Activated naive CD4-positive, alpha-beta T cell treated with Interleukin-2 at 50 U/mL for 16 hours (primary cell): Measurements from ENCODE around the gene ARHGEF37.
"Not testable (repeated sequence)": the region's sequence is repeated elsewhere in the genome, so short reads cannot be mapped to it uniquely, and the experiment has no call there.

Experiments used
- DNase-seq: peaks from one replicate; pipeline ENCODE4 v3.0.0-alpha.2; 2020

Gene ARHGEF37

DNA sequence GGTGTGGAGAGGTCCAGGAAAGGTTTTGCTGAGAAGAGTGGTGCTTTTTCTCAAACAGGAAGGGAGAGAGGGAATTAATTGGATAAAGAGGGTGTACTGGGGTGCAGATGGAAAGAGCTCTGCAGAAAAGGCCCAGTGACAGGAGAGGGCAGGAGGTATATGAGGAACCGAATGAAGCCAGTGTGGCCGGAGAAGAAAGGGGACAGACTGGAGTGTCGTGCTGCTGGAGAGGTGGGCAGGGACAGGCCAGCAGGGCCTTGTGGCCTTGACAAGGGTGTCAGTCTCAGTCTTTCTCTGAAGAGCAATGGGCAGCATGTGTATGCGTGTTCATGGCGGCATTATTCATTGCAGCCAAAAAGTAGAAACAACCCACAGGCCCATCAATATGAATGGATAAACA, 48.1 kb downstream of the ARHGEF37 start:
- no peak for DNase-seq

DNA sequence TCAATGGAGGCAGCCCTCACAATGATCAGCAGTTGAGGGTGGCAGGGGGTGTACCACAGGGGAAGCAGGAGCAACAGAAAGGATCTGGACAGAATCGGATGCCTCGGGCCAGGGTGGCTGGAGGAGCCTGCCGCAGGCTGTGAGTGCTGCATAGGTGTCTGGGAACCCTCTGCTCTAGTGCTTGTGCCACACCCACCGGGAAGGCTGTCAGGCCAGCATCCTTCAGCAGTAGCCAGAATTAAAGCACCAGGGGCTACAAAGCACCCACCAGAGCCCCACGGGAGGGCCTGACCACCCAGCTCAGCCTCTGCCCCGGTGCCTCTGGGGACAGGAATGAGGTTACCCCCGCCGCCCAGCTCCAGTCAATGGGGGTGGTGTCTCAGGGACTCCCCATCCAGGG, 49.0 kb downstream of the ARHGEF37 start:
- no peak for DNase-seq

DNA sequence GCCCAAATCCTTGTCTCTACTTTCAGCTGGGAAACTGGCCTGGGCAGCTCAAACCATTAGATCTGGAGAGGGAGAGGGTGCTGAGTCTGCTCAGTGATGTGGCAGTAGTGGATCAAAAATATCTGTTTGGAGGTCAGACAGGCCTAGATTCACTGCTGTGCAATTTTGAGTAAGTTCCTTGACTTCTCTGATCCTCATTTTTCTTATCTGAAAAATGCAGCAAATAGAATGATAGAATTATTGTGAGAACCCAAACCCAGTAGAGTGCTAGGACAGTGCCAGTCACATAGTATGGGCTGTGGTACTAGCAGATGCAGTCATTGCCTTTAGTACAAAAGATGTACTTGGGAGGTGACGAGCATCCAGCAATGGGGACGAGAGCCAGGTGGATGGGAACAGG, 50.2 kb downstream of the ARHGEF37 start:
- no peak for DNase-seq

DNA sequence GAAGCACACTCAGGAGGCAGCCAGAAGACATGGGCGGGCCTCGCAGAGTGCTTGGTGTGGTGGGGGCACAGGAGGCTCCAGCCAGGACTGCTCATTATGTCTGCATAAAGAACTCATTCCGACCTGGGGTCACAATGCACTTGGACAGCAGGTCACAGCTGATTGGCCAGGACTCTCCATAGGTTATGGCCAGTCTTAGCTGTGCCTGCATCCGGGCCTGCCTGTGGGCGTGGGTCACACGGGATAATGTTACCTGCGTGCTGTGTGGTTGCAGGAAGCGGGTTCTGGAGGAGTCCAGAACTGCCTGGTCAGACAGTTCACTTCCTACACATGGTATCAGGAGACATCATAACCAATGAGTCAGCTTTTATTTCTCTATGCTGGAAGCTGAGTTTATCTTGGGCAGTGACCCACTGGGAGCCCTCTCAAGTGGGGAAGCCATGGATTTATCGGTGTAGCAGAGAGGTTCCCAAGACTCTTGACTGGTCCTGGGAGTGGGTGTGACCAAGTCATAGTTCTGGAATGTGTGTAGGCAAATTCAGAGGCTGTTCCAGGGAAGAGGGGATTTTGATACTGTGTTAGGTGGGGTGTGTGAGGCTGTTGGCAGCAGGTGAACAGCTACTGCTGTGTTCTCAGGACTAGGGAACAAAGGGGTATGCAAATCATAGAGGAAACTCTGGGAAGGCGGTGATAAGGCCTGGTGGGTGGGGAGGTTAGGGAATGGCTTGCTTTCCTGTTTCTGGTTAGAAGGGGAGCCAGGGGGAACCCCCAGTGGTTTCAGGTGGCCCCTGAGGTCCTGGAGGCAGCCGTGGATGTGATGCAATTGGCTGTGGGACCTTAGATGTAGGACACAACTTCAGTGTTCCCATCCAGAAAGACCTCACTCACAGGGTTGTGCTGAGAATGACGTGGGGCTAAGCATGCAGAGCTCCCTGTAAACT, 51.3 kb downstream of the ARHGEF37 start:
- no peak for DNase-seq

DNA sequence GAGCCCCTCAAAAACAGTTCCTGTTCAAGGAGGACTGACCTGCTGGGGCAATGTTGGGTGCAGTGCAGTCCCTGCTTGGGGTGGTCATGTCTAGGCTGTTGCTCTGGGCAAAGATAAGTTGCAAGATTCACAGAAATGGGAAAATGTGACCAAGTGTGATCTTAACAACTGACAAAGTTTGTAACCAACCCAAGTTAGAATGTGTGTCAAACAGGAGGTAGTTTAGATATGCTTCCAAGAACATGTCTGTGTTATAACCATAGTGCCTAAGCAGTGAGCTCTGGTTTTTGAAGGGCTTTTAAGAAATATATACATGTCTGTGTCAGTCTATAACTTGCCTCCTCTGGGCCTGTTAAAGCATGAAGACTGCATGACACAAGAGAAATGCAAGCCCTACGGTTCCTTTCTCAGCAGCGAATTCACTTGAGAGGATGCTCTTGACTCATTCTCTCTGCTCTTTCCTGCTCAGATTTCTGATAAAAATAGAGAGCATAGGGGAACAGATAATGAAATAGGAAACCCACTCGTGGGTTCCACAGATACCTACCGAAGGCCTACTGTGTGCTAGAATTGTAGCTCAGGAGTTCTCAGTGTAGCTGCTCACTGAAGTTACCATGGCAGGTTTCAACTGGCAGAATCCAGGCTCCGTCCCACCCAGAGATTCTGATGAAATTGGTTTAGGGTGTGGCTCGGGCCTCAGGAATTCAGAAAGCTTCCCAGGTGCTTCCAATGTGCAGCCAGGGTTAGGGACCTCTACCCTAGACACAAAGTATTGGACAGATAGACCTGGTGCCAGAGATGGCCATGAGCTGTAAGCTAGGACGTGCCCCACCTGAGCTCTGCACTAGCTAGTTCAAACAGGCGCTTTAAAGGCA, 52.4 kb downstream of the ARHGEF37 start:
- no peak for DNase-seq

DNA sequence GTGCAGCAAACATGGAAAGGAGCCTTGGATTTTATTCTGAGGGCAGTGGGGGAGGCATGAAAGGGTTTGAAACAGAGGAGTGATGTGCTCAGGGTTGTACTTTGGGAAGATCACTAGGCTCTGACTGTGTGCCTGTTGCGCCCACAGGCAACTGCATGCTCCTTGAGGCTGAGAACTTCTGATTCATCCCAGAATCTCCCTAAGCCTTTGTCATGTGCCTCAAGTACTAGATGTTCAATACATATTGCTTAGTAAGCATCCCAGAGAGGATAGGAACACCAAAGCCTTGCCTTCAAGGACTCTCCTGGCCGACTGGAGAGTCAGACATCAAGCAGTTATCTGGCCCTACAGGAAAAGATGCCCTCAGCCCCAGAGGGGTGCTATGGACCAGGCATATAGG, 54.1 kb downstream of the ARHGEF37 start:
- DNase-seq, result no peak

DNA sequence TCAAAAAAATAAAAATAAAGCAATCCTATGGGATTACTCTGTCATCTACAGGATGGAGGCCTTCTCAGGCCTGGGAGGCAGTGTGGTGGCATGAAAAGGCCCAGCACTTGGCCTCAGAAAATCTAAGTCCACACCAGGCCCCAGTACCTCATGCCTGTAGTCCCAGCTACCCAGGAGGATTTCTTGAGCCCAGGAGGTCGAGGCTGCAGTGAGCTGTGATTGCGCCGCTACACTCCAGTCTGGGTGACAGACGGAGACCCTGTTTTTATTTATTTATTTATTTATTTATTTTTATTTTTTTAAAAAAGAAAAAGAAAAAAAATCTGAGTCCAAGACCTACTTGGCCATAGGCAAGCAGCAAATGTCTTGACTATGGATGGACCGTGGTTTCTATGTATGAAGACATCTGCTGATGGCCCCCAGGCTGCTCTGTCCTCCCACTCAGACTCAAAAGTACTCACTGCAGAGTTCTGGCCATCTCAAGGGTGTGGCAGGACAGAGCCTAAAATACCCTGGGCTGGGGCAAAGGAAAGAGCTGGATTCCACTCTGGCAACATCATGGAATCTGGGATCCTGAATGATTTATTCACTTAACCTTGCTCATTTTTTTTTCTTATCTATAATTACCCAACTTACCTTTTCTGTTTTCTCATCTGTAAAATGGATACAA, 55.0 kb downstream of the ARHGEF37 start:
- DNase-seq, result no peak

DNA sequence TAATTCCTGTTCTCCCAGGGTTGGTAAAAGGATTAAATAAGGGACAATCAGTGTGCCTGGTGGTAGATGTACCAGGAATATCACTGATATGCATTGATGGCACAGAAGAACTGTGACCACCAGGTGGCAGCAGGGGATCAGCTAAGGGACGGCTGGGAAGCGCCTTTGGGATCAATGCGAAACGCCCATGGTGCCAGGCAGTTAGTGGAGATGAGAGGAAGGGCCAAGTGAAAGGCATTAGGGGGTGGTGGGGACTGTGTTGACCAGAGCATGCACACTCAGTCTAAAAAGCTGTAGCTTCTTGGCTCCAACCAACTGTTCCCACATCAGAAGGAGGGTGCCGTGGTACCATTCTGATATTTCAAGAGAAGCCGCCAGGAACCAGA, 55.6 kb downstream of the ARHGEF37 start:
- no peak for DNase-seq

DNA sequence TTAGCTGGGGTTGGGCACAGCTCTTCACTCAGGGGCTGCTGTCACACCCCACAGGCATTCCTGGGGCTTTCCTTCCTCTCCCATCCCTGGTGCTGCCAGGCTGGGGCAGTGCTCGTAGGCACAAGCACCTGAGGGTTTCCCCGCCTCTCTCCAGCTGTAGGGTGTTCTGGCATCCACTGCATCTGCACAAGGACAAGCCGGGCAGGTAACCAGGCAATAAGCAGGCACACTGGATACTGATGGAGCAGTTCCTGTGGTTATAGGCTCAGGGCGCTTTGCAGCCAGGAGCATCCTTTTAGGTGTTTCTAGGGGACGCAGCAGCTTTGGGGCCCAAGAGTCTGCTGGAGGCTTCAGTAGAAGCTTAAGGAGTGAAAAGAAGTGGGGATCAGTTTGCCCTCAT, 56.8 kb downstream of the ARHGEF37 start:
- no peak for DNase-seq

DNA sequence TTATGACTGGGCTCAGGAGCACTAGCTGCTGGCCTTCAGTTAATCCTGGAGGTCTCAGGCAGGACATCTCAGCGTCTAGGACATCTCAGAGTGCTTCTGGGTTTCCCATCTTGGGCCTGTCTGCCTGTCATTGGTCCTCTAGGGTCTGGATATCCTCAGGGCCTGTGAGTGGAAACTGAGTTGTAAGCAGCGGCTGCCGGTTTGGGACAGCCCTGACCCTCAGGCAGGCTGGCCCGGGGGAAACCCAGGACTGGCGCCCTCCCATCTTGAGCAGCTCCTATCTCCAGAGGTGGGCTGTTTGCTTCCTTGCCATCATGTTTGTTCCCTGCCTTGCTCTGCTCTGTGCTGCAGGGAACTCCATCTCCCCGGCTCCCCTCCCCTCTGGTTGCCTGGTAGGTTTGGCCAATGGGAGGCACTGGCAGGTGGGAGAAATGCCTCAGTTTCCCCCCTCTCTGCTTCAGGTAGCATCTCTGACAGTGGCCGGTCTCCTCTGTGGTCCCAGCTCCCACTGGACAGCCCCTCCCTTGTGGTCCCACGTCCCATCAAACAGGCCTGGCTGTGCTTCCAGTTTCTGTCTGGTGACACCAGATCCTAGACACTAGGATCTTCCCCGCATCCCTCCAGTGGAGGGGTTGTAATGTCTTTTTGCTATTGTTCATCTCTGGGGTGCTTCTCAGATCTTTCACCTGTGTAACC, 57.4 kb downstream of the ARHGEF37 start:
- no peak for DNase-seq

DNA sequence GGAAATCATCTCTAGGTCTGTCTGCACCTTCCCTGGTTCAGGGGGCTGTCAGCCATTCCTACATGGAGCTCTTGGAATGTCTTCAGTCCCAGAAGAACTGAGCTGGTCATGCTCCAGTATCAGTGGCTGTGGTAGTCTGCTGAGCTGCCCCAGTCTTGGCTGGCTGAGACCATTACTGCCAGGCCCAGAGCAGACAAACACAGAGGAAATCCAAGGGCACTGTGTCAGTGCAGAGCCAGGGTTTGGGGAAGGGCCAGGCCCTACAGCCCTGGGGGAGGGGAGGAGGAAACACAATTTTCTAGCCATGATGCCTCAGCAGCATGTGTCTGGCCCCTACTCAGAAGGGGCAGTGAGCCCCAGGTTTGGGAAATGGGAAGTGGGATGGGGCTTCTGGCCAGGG, 58.4 kb downstream of the ARHGEF37 start:
- DNase-seq, result no peak

DNA sequence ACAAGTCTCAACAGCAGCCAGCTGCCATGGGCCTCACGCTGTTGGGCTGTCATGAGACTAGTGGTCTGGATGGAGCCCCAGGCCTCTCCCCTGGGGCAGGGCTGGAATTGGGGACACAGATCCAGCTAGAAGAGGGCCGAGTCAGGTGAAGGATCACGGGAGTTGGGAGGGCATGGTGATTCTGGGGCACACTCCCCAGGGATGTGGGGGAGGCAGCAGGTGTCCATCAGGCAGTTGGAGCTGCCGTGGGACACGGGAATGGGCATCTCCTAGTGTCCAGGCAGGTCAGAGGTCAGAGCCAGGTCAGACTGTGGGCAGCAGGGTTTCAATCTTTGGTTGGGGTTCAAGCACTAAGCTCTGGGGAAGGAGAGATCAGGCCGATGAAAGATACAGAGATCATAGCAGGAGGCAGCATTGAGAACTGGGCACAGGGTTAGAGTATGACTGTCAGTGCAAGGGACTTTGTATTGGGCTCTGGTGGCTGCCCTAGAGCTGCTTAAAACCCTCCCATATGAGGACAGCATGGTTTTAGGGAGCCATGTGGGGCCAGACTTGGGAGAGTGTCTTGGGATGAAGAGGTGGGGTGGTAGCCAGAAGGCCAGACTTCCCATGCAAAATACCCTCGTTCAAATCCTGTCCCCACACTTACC, 59.2 kb downstream of the ARHGEF37 start:
- no peak for DNase-seq

DNA sequence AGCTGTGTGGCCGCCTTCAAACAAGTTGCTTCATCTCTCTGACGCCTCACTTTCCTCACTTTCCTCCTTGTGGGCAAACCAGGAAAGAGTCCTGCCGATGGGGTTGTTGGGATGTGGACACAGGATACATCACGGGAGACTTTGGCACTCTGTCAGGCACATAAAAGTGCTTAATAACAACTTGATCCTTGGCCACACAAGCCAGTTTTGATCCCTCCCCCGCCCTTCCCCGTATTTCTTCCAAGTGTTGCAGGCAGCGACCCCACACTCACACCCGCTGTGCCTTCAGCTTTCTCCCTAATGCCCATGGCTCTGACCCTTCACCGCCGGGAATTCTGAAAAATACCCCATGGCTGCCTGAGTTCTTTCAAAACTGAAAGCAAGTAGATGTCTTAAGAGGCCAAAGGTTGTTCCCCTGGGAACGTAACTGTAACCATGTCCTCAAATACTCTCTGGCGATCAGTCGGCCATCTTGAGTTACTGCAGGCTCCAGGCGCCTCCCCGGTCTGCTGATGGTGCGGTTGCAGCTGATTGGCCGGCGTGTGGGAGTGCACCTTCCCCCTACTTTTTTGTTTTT, 59.8 kb downstream of the ARHGEF37 start:
- DNase-seq, result no peak

DNA sequence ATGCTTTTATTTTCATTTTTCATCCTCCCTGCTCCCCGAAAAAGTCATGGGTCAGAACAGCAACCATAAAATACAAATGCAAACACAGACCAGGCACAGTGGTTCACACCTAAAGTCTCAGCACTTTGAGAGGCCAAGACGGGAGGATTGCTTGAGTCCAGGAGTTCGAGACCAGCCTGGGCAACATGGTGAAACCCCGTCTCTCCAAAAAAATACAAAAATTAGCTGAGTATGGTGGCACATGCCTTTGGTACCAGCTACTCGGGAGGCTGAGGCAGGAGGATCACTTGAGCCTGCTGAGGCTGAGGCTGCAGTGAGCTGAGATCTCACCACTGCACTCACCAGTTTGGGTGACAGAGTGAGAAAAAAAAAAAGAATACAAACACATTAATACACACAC, 60.3 kb downstream of the ARHGEF37 start:
- DNase-seq, result no peak

DNA sequence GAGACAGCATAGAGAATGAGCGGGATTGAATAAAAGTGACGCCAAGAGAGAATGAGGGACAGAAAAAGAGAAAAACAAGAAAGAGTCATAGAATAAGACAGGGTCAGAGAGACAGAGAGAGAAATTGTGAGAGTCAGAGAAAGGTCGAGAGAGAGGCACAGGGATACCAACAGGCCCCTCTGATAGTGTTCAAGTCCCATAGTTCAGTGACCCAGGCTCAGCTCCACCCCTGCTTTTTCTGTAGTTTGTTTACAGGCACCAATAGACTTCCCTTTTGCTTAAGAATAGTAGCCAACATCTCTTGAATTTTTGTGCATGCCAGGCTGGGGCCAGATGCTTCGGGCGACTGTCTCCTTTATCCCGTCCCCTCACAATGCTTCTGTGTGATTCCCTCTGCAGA, 62.5 kb downstream of the ARHGEF37 start:
- DNase-seq, result no peak

DNA sequence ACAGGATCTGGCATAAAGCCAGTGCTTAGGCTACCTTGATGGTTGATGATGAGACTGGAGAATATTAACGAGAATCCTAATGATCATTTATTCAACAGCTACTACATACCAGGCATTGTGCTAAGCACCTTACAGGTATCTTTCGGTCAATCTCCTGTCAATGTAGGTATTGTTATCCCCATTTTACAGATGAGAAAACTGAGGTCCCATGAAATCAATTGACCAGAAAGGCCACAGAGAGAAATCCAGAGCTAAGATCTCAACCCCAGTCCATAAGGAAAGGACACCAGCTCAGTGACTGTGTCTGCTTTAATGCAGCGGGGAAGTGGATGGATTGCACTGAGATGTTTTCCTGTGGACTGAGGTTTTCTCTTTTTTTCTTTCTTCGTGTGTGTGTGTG, 63.3 kb downstream of the ARHGEF37 start:
- DNase-seq, result no peak

DNA sequence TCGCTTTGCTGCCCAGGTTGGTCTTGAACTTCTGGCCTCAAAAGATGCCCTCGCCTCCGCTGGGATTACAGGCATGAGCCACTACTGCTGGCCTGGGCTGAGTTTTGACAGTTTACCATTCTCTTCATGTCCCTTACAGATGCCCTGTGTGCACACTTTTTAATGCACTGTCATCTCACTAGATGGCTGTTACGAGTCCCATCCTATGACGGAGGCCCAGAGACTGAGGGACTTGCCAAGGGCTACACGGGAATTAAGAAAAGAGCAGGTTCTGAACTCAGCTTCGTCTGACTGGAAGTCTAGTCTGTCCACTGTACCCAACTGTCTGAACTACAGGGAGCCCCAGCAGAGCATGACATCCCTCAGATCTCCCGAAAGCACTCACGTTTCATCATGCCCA, 63.9 kb downstream of the ARHGEF37 start:
- no peak for DNase-seq

DNA sequence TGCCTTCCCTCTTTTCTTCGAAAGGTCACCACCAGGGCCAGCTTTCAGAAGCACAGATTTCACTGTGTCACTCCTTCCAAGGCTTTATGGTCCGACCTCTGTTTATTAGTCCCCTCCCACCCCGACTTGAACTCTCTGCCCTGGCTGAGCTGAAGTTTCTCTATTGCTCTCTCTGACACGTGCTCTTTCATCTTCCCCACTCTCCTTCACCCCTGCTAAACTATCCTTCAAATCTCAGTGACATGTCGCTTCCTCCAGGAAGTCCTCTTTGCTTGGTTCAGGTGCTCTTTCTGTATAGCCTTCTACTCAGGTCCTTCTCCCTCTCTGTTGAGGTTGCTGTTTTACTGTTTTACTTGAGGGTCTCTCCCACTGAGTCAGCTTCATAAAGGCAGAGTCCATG, 64.4 kb downstream of the ARHGEF37 start:
- DNase-seq, result no peak

DNA sequence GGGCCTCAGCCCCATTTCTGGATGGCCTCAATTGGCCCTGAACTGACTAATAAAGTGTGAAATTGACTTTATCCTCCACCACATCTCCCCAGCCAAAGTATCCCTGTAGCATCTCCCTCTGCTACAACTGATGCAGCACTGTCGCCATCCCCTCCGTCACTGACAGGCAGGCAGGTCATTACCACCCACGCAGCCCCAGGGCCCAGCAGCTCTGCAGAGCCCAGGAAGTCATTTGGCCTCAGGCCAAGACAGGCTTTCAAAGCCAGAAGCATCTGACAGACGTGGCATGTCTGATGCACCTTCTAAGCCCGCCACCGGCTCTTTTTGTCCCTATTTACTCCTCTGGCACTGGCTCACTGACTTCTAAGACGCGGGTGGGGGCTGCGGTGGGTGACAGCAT, 65.3 kb downstream of the ARHGEF37 start:
- no peak for DNase-seq

DNA sequence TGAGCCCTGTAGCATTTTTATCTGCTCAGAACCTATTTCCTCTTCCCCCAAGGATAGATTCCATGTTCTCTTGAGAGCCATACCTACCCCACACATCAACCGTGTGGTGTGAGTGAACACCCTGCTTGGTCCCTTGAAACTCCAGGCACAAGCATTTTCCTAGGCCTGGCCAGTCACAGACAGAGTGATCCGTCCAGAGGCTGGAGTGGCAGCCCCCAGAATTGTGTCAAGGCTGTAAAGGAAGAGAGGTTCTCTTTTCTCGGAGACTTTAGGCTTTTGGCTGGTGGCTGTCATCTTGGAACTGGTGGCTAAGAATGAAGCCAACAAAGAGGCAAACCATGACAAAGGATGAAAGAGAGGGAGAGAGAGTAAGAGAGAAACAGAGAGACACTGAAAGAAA, 66.0 kb downstream of the ARHGEF37 start:
- DNase-seq, result no peak

DNA sequence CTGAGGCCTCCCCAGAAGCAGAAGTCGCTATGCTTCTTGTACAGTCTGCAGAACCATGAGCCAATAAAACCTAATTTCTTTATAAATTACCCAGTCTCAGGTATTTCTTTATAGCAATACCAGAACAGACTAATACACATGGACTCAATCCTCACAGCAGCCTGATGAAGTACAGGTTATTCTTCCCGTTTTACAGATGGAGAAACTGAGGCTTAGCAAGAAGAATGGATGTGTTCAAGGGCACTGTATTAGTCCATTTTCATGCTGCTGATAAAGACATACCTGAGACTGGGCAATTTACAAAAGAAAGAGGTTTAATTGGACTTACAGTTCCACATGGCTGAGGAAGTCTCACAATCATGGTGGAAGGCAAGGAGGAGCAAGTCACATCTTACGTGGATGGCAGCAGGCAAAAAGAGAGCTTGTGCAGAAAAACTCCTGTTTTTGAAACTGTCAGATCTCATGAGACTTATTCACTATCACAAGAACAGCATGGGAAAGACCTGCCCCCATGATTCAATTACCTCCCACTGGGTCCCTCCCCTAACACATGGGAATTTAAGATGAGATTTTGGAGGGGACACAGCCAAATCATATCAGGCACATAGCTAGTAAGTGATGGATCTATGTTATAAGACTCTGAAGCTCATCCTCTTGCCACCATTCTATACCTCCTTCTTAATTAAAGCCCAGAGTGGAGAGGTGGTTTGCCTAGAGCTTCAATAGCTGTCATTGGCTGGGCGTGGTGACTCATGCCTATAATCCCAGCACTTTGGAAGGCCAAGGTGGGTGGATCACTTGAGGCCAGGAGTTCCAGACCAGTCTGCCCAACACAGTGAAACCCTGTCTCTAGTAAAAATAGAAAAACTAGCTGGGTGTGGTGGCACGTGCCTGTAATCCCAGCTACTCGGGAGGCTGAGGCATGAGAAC, 67.4 kb downstream of the ARHGEF37 start:
- DNase-seq, result not testable (repeated sequence)
